NCI-H1105 (cell line): ENCODE measurements around the gene GPR27.

Experiments
- DNase-seq: peaks from one replicate; lab custom pipeline; 2025; lab: John Stamatoyannopoulos, UW

GPR27 gene

DNA sequence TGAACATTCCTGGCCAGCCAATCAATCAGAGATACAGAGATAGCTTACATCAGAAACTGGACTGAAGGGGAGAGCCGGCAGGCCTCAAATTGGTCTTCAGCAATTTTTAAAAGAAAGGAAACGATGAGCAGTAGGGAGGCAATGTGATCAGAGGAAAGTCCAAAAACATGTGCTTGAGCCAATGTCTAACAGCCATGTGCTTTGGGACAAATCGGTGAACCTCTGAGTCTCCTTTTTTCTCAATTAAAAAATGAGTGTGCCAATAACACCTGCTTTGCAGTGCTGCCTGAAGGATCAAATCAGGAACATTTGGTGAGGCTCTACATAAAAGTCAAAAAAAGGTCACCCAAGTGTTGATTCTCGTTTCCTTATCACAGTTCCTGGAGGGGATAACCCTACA lies 21.0 kb upstream of the GPR27 start:
- DNase-seq, result no peak

DNA sequence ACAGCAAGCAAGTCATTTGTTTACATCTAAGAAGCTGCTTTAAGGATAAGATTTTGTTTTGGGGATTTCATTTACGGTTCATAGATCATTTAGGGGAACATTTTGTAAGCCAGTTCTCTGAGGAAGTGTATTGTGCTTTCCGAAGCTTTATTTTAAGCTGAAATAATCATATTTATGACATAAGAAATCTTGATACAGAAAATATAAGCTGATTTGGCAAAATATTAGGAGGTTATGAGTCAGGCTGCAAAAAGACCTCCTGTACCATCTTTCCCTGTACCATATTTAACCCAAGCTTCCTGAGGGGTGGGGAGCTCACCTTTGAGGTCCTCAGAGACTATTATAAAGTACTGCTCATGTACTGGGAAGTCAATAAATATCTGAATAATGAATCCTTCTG lies 20.3 kb upstream of the GPR27 start:
- no peak for DNase-seq

DNA sequence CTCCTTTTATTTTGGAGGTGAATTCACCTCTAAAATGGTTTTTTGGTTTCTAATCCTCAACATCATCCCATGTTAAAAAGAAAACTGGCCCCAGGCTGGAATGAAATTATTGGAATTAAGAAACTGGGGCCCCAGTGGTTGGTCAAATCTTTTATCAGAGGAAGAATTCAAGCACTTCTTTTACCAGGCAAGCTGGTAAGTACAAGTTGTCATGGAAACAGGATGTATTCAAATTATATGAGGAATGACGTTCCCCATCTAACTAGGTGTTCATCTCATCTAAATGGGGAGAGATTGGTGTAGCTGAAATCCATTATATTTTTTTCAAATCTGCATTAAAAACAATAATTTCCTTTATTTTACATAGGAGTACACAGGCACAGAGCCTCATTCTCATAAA lies 18.8 kb upstream of the GPR27 start:
- DNase-seq, result no peak

DNA sequence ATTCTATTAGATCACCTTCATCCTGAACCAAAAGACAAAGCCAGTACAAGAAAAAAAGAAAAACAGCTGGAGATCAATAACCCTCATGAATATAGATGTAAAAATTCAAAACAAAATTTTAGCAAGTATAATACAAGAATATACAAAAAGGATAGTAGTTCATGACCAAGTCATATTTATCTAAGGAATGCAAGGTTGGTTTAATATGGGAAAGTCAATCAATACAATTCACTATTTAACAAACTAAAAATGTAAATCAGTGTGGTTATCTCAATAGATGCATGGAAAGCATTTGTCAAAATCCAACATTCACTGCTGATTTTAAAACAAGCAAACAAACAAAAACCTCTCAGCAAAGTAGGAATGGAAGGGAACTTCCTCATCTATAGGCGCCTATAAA lies 11.0 kb upstream of the GPR27 start:
- DNase-seq, result no peak

DNA sequence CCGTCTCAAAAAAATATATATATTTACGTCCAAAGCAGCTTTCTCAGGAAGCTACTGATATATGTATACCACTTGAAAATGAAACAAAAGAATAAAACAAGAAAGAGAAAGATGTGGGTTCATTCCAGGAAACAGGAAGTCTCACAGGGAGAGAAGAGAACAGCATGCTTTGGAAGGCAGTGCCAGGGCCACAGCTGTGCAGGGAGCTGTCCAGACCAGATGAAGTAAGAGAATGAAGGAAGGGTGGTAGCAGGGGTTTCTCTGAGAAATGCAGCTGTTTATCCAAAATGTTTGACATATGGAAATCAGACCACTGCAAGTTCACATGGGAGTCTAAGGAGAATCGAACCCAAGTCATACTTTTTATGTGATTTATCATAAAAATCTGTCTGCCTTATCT lies 8.9 kb upstream of the GPR27 start:
- no peak for DNase-seq

DNA sequence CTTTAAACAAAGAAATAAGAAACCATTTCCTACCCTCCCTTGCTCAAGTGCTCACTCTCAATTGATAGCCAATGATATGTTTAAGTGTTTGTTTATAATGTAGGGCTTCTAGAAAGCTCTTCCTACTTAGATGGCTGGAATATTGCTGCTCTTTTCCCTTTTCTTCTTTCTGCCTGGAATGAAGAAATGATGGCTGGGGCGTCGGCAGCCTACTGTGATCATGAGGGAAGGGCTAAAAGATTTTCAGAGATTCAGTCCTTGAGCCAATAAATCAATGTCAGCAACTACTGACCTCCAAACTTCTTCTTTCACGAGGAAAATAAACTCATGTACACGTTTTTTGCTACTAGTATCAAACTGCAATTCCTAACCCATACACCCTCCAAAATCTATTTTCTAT lies 2.1 kb upstream of the GPR27 start:
- no peak for DNase-seq

DNA sequence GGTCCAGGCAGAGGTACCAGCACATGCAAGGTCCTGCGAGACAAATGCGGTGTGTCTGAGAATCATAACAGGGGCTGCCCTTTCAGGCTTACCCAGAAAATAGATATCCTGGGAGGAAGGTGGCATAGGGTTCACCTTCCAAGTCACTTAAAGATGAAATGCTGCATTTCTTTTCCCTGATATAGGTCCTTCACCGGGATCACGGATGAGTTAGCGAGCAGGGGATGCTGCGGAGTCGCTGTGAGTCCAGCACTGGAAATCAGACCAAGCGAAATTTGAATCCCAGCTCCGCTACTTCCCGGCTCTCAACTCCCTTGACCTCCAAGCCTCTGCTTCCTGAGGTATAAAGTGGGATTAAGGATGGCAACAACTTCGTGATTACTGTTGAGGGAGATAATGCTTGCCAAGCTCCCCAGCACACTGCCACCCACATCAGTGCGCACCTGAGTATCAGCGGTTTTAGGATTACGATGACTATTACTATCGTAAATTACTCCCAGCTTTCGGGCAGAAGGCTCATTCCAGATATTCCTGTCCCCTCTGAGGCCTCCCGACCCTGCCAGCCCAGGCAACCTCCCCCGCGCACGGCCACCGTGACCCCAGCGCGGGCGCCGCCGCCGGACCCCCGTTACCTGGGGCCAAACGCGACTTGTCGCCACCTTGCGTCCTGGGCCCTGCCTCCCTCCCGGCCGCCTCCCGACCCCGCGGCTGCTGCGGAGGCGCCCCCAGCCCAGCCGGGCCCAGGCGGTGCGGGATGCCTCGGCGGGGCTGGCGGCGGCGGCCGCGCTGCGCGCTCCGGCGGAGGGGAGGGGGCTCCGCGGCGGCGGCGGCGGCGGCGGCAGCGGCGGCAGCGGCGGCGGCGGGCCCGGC lies 589 bp upstream of the GPR27 start:
- no peak for DNase-seq

DNA sequence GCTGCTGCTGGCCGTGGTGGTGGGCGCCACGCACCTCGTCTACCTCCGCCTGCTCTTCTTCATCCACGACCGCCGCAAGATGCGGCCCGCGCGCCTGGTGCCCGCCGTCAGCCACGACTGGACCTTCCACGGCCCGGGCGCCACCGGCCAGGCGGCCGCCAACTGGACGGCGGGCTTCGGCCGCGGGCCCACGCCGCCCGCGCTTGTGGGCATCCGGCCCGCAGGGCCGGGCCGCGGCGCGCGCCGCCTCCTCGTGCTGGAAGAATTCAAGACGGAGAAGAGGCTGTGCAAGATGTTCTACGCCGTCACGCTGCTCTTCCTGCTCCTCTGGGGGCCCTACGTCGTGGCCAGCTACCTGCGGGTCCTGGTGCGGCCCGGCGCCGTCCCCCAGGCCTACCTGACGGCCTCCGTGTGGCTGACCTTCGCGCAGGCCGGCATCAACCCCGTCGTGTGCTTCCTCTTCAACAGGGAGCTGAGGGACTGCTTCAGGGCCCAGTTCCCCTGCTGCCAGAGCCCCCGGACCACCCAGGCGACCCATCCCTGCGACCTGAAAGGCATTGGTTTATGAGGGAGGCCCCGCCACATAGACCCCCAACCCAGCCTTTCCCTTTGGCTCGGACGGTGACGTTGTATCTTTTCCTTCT lies 1.1 kb downstream of the GPR27 start:
- no peak for DNase-seq

DNA sequence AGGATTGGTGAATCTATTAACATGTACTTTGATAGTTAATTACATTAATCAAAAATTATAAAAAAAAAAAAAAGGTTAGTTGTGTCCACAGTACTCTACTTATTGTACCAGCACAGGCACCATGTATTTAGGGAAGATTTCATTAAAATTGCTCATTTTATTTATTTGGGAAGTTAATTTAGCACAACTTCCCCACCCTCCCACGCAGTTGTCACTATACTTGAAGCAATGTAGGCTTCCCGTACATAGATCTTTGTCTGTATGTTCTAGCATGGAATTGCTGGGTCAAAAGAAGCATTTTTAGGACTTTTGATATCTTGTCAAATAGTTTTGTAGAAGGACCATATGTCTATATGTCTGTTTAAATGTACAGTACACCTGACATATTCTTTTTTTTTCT lies 4.4 kb downstream of the GPR27 start:
- no peak for DNase-seq

DNA sequence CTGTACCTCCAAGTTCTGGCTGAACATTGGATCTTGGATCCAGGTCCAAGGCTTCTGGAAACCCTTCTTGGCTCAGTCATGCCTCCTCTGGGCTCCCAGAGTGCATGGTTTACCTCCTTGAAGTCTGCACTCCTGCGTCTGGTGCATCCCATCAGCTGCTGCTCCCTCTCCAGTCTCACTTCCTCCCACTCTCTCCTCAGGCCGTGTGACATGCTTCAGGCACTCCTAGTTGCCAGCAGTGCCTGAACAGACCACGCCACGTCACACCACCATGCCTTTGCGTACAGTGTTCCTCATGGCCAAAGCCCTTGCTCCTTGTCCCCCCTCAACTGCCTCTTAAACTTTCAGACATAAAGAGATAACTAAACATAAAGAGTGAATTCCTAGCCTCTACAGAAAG lies 5.7 kb downstream of the GPR27 start:
- no peak for DNase-seq

DNA sequence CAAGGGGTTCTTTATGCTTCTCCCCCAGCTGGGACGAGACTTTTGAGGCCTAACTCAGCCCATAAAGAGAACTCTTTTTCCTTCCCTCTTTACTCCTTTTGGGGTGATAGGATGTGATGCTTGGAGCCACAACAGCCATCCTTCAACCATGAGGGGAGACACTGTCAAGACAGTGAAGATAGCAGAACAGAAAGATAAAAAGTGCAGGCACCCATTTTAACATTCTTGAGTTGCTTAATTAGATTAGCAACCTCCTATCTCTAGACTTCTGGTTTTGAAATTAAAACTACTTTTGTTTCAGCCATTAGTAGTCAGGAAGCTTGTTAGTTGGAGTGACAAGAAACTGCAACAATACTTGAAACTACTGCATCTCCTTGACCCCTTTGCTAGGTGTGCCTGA lies 6.5 kb downstream of the GPR27 start:
- no peak for DNase-seq

DNA sequence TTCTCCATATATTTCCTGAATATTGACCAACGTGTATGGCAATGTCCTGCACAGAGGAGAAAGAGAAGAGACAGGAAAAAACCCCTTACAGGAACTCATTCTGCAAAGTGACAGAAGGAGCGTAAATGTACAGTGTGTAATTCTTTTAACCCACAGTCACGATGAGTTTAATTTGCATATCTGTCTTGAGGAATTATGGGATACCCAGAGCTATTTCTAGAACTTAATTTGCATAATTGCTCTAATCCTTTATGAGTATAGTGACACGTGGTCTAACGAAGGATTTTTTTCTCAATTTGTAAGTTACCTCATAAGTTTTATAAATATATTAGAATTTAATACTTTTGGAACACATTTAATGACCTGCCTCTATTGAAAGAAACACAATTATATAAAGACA lies 9.8 kb downstream of the GPR27 start:
- DNase-seq, result no peak

DNA sequence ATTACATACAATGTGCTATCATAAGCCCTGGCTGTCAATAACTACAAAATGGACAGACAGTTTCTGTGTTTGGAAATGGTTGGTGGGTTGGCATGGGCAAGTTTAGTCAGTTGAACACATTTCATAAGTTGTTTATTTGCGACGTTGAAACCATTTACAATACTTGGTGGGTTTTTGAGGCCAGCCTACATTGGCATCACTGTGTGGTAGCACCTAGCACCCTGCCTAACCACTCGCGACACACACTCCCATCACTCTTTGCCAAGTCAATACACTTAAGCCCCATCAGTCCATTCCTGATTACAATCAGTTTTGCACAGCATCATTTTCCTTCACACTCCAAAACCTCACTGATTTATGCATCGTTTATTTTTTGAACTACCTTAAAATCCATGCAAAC lies 17.5 kb downstream of the GPR27 start:
- no peak for DNase-seq

DNA sequence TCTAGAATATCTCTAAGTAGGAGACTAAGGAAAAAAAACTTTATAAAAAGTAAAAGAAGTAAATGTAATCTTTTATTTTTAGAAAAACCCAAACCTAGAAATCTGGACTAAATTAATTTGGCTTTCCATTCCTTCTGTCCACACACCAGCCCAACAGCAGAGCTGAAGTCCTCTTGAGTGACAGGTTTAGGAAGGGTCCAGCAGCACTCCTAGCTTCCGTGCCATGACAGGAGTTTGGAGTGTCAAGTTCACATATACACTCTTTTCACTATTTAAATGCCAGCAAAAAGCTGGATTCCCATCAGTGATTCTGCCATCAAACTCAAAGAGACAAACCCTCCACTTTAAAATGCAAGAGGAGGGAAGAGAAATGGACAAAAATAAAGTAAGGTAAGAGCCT lies 18.2 kb downstream of the GPR27 start:
- DNase-seq, result no peak

DNA sequence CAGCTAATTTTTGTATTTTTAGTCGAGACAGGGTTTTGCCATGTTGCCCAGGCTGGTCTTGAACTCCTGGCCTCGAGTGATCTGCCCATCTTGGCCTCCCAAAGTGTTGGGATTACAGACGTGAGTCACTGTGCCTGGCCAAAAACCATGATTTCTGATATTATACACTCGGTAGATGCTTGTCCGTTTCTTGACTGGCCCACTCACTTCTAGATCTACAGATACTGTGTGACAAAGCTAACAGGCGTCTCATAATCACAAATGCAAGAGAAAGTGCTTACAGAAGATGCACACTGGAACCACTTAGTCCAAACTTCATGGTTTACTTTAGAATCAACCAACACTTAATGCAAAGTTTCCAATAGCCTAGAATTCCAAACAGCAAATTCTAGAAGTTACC lies 22.9 kb downstream of the GPR27 start:
- no peak for DNase-seq

DNA sequence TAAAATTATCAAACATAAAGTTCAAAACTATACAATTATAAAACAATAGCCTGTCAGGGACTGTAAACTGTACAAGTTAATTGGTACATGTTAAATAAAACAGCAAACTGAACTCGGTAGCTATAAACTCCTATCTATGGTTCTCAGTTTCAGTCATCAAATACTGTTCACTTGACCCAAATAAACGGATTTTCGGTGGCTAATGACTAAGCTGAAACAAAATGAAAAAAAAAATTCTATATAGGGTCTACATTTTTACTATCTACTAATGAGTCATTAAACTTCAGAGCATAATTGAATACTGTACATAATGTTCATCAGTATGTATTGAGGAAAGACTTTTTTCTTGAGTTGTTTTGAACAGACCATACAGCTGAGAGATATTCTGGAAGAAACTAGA lies 24.7 kb downstream of the GPR27 start:
- no peak for DNase-seq

DNA sequence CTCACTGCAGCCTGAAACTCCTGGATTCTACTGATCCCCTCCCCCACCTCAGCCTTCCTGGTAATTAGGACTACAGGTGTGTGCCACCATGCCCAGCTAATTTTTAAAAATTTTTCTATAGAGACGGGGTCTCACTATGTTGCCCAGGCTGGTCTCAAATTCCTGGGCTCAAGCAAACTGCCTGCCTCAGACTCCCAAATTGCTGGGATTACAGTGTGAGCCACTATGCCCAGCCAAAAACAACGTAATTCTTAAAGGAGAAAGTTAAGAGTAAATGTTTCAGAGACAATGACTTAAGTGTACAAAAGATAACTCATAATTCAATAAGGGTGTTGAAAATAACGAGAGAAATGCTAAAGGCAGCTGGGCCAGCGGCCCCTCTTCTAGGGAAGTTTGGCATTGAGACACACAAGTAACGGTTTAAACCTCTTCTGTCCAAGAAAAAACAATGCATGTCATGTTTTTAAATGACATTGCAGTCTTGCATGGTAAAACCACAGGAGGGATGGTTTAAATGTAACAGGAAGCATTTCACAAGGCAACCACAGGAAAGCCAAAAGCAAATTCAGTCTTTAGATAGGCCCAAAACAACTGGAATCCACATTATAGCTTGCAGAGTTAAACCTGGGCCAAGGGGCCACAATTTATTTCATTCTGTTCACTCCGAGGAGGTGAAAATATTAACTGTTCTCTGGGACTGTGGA lies 26.2 kb downstream of the GPR27 start:
- no peak for DNase-seq

DNA sequence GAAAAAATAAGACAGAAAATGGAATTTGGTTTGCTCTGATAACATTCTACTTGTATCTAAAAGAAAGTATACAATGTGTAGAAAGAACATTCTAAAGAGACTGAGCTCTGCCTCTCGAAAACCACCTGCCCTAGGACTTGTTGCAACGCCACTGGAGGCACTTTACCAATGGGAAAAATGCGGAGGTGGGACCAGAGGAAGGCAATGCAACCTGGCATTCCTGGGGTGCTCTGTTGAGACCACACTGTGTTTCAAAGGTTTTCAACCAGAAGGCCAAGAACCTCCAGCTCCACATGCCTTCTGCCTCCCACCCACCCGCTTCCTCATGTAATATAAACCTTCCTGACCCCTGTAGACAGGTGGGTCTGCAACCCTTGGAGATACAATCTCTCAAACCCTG lies 26.8 kb downstream of the GPR27 start:
- DNase-seq, result no peak

DNA sequence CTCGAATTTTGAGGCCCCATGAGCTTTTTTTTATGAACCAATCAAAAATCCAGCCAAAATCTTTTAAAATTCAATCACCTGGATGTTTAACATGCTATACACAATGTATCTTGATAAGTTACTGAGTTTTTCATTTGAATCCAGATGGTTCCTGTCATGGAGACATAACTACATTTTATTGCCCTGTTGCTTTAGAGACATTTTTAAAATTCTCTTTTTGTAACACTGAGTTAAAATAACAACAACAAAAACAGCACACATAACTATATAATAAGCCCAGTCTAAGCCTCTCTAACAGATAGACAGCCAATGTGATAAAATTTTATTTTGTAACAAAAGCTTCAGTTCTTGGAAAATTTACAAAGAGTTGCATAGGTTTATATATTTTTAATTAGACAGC lies 29.5 kb downstream of the GPR27 start:
- no peak for DNase-seq

DNA sequence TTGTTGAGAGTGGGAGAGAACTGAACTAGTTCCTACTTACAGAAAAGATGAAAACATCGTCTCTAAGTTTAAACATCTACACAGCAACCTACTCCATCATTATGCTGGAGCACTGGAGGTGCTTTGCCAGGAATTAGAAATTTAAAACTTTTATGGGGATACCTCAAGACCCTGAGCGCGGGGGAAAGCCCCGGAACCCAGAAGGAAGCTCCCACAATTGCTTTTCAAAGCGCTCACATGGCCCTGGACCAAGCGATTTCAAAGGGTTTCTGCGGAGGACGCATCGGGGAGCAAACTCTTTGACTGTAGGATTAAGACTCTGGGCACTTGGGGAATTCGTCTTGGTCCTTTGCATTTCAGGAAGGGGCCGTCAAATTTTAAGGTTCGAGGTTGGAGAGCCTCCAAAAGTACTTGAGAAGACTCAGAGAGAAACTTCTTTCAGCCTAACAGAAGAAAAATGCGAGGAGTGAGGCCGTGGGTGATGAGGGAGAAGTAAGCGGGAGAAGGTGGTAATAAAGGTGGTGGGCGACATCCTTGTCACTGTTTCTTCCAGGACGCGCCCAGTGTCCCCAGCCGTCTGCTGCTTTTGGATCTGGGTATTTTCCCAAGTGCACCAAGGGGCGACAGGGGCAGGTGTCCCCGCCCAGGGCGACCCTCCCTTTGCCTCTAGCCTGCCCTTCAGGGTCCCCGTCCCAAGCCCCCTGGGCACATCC lies 30.7 kb downstream of the GPR27 start:
- no peak for DNase-seq

DNA sequence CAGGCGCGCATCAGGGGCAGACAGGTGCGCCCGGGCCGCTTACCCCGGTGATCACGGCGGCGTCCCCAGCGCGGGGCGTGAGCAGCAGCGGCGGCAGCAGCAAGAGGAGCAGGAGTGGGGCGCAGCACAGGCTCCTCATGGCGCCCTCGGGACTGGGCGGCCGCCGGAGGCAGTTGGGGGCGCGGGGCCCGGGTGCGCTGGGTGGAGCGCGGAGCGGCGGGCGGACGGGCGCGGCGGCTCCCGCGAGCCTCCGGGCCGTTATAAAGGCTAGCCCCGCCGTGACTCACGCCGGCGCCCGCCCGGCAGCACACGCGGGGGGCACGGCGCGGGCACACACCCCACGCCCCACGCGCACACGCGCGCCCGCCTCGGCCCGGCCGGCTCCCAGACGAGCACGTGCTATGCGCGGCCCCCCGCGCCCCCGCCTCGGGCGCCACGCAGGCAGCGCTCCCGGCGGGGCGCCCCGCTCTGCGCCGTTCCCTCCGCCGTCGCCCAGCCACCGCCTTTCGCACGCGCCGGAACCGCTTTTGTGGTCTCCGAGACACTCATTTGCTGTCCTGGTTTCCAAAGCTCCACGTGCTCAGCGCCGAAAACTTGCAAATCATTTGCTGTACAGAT lies 31.4 kb downstream of the GPR27 start, which contains the start of gene PROK2:
TSS of gene PROK2 (minus strand) at position 235 of the 618 bp plus-strand sequence. CDS start at position 139, 96 bp downstream.
- DNase-seq, result no peak
